IMR-90 (cell line): Measurements from ENCODE around the gene SHISA2. TPM values are rescaled to one million over a fixed set of nuclear protein-coding genes. Genes with fewer than 3 reads are reported as not detected.

ENCODE experiments used
- ATAC-seq: fragments of 200-7000 bp; cut with Tn5 transposase; 2 replicates; pipeline ENCODE4 v1.9.1; 2020; ENCODE audit warnings: low read depth, mild to moderate bottlenecking, moderate library complexity
- BruUV-seq: library from RNA; stranded (reverse); fragments of 400-500 nt; replicated peaks from 2 replicates; lab custom pipeline; 2021; lab: Mats Ljungman, UMichigan
- CTCF ChIA-PET: fragments of 300-600 bp; formaldehyde crosslinking; extraction: SDS; loops from one replicate; lab custom pipeline; 2021; ENCODE audit warnings: antibody characterized with exemption; lab: Yijun Ruan, JAX
- POLR2A ChIA-PET: fragments of 300-600 bp; sonication (Branson Sonifier 250); formaldehyde crosslinking; loops from one replicate; lab custom pipeline; 2022; ENCODE audit warnings: antibody characterized with exemption; ENCODE audit not compliant: unreplicated experiment; lab: Charles Lee
- DNase-seq: peaks from one replicate; pipeline ENCODE4 v3.0.0; 2013
- H2AFZ ChIP-seq: replicated peaks from 2 replicates; pipeline ENCODE3; 2013; ENCODE audit warnings: low read length, mild to moderate bottlenecking; ENCODE audit not compliant: poor library complexity
- H2AK5ac ChIP-seq: 2 replicates; pipeline ENCODE4 v1.6.1; 2013; ENCODE audit warnings: low read depth, low read length, inconsistent platforms
- H2AK9ac ChIP-seq: replicated peaks from 2 replicates; pipeline ENCODE3; 2013; ENCODE audit warnings: mild to moderate bottlenecking, low read depth, low read length, moderate library complexity; ENCODE audit not compliant: poor library complexity
- H2BK120ac ChIP-seq: 2 replicates; pipeline ENCODE4 v1.6.1; 2013; ENCODE audit warnings: low read depth, low read length, inconsistent platforms
- H2BK15ac ChIP-seq: 3 replicates; pipeline ENCODE4 v1.6.1; 2013; ENCODE audit warnings: low read depth, low read length, inconsistent platforms
- H2BK20ac ChIP-seq: 2 replicates; pipeline ENCODE4 v1.6.1; 2013; ENCODE audit warnings: low read depth, mild to moderate bottlenecking, inconsistent platforms, low read length, moderate library complexity
- H2BK5ac ChIP-seq: 2 replicates; pipeline ENCODE4 v1.6.1; 2013; ENCODE audit warnings: mild to moderate bottlenecking, low read depth, low read length, inconsistent platforms; ENCODE audit not compliant: poor library complexity, severe bottlenecking
- H3K14ac ChIP-seq: replicated peaks from 2 replicates; pipeline ENCODE4 v1.6.1; 2013; ENCODE audit warnings: low read depth, low read length, inconsistent platforms
- H3K18ac ChIP-seq: 2 replicates; pipeline ENCODE4 v1.6.1; 2013; ENCODE audit warnings: low read depth, low read length, control low read depth
- H3K23ac ChIP-seq: 2 replicates; pipeline ENCODE4 v1.6.1; 2013; ENCODE audit warnings: low read depth, low read length, inconsistent platforms
- H3K27ac ChIP-seq: 2 replicates; pipeline ENCODE4 v1.5.1; 2013; ENCODE audit warnings: mild to moderate bottlenecking, control low read depth, low read length; ENCODE audit not compliant: insufficient read depth
- H3K27me3 ChIP-seq: 2 replicates; pipeline ENCODE4 v1.6.1; 2013; ENCODE audit warnings: low read length; ENCODE audit not compliant: control insufficient read depth, insufficient read depth
- H3K36me3 ChIP-seq: 2 replicates; pipeline ENCODE4 v1.6.1; 2013; ENCODE audit warnings: low read length, mixed read lengths; ENCODE audit not compliant: control insufficient read depth, insufficient read depth
- H3K4ac ChIP-seq: 2 replicates; pipeline ENCODE4 v1.6.1; 2013; ENCODE audit warnings: low read depth, low read length, inconsistent platforms
- H3K4me1 ChIP-seq: 2 replicates; pipeline ENCODE4 v1.6.1; 2013; ENCODE audit warnings: low read length, mixed read lengths; ENCODE audit not compliant: control insufficient read depth, insufficient read depth
- H3K4me2 ChIP-seq: 2 replicates; pipeline ENCODE4 v1.6.1; 2013; ENCODE audit warnings: low read depth, mild to moderate bottlenecking, control low read depth, low read length, moderate library complexity
- H3K4me3 ChIP-seq: 2 replicates; pipeline ENCODE4 v1.5.1; 2013; ENCODE audit warnings: low read depth, mild to moderate bottlenecking, control low read depth, low read length, moderate library complexity; ENCODE audit not compliant: insufficient read depth
- H3K56ac ChIP-seq: 2 replicates; pipeline ENCODE4 v1.6.1; 2013; ENCODE audit warnings: low read length, inconsistent platforms; ENCODE audit not compliant: insufficient read depth; ENCODE audit errors: extremely low read depth
- H3K79me1 ChIP-seq, 2 experiments: 2 replicates each; pipeline ENCODE4 v1.6.1; 2013; ENCODE audit warnings: low read length in 2 of 2, inconsistent platforms in 1 of 2, low read depth in 1 of 2
- H3K9ac ChIP-seq: 2 replicates; pipeline ENCODE4 v1.6.1; 2013; ENCODE audit warnings: low read depth, low read length, control low read depth
- H3K9me1 ChIP-seq: 2 replicates; pipeline ENCODE4 v1.6.1; 2013; ENCODE audit warnings: low read length, inconsistent platforms; ENCODE audit not compliant: insufficient read depth
- H3K9me3 ChIP-seq: 2 replicates; pipeline ENCODE4 v1.6.1; 2013; ENCODE audit warnings: low read length; ENCODE audit not compliant: control insufficient read depth, insufficient read depth
- H4K20me1 ChIP-seq: 2 replicates; pipeline ENCODE4 v1.6.1; 2013; ENCODE audit warnings: low read length, inconsistent platforms; ENCODE audit not compliant: insufficient read depth
- H4K5ac ChIP-seq: 2 replicates; pipeline ENCODE4 v1.6.1; 2013; ENCODE audit warnings: mild to moderate bottlenecking, low read depth, low read length, control low read depth
- H4K8ac ChIP-seq, 2 experiments: 2 replicates each; pipeline ENCODE4 v1.6.1; 2013; ENCODE audit warnings: low read depth in 2 of 2, low read length in 2 of 2, control low read depth in 1 of 2, inconsistent platforms in 1 of 2
- H4K91ac ChIP-seq: 2 replicates; pipeline ENCODE4 v1.6.1; 2013; ENCODE audit warnings: low read depth, low read length, inconsistent platforms; ENCODE audit not compliant: insufficient read depth
- CHD1 ChIP-seq: IDR thresholded peaks from 2 replicates; pipeline ENCODE4 v1.6.1; 2012; ENCODE audit warnings: low read depth, low read length, improper control_type of control experiment
- MAZ ChIP-seq: IDR thresholded peaks from 2 replicates; pipeline ENCODE4 v1.6.1; 2012; ENCODE audit warnings: low read depth, mild to moderate bottlenecking, low read length, improper control_type of control experiment, moderate library complexity, borderline replicate concordance
- RFX5 ChIP-seq: IDR thresholded peaks from 2 replicates; pipeline ENCODE4 v1.8.0; 2012; ENCODE audit warnings: low read depth, mild to moderate bottlenecking, low read length, moderate library complexity
- WGBS, 2 experiments: methylation state at CpG; one replicate each; pipeline versions ENCODE4 v1.1.5 to v1.1.7; 2013; ENCODE audit warnings: missing lambda C conversion rate in 2 of 2; ENCODE audit not compliant: insufficient read length in 1 of 2; ENCODE audit errors: extremely low coverage in 2 of 2; 5-methylcytosine and 5-hydroxymethylcytosine counted together
- dilution Hi-C: fragments of 300-500 bp; cut with HindIII; formaldehyde crosslinking; loops from one replicate; pipeline ENCODE4 v1.14.3; 2018; ENCODE audit warnings: low sequenced_read_pairs; ENCODE audit not compliant: unreplicated experiment
- in situ Hi-C: fragments of 300-500 bp; cut with MboI; formaldehyde crosslinking; loops from 3 replicates; pipeline ENCODE4 v1.14.3; 2019; ENCODE audit warnings: low sequenced_read_pairs, inconsistent platforms, mixed read lengths
- intact Hi-C: fragments of 100-400 bp; cut with micrococcal nuclease; formaldehyde crosslinking; loops from 2 replicates; pipeline ENCODE4 v1.10.0; 2022
- polyA plus RNA-seq, 3 experiments: library from polyadenylated mRNA; depleted of rRNA; stranded (reverse); fragments of >200 nt; gene quantifications; 2 replicates each; pipeline ENCODE4 v1.2.3, GENCODE V29; 2012; ENCODE audit warnings: low replicate concordance in 1 of 3
- total RNA-seq: library from RNA; depleted of rRNA; stranded (reverse); fragments of >200 nt; gene quantifications from 2 replicates; pipeline ENCODE4 v1.2.3, GENCODE V29; 2012

Gene SHISA2
- total and polyA plus RNA-seq, 2 of the 4 experiments (the other 2 are of a cell fraction) = not detected

DNA sequence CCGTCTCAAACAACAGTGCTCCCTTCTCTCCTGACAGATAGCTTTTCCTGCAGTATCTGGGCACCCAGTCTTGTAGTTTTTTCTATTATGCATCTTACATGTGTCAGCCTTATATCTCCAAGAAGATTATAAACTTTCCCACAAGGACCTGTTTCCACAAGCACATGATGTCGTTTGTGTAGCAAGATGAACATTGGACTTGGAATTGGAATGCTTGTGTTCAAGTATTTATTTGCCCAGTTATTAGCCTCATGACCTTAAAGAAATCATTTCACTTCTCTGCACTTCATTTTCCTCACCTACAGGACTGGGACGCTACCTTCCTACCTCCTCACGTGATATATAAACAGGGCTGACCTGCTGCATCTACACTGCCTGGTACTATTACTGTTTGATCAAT is 21.5 kb downstream of the SHISA2 start:
- Histone ChIP-seq H3K79me1 (no peaks in the 10 kb centered on the region), H3K4me1 (no peaks in the 10 kb centered on the region), H3K23ac (no peak overlapping the region), H3K14ac (no peak overlapping the region), H2AK9ac (no peak overlapping the region), H3K27ac (no peak overlapping the region), H4K5ac (no peak overlapping the region), H3K9me3 (no peaks in the 10 kb centered on the region), H3K9me1 (no peaks in the 10 kb centered on the region), H3K4me2 (no peak overlapping the region), H2BK15ac (no peak overlapping the region), H4K8ac (no peak overlapping the region), H2AK5ac (no peak overlapping the region), H2BK20ac (no peak overlapping the region), H3K4ac (no peak overlapping the region), H3K36me3 (no peaks in the 10 kb centered on the region), H2BK120ac (no peak overlapping the region), H4K91ac (no peak overlapping the region), H3K56ac (no peak overlapping the region), H3K27me3 (no peaks in the 10 kb centered on the region), H2AFZ (no peak overlapping the region), H3K4me3 (no peak overlapping the region), H3K18ac (no peak overlapping the region), H2BK5ac (no peak overlapping the region), H4K20me1 (no peaks in the 10 kb centered on the region), H3K9ac (no peak overlapping the region)
- BruUV-seq = no TSS peak
- WGBS, 2 experiments = no CpG with 5 or more reads among the region's 4 CpGs
- dilution Hi-C loops = no loop called here
- in situ Hi-C loops = no loop called here
- DNase-seq (no peak), ATAC-seq (no peak)
- ChIA-PET POLR2A (interaction anchor here (0.6 kb wide), 1 partner anchor 426 kb away, joined by 3 read pairs; no protein-coding TSS in a partner anchor), CTCF (no interaction called here)
- intact Hi-C loops = no loop called here
- no peak for TF ChIP-seq RFX5
- TF ChIP-seq CHD1 = no peak
- TF ChIP-seq MAZ = no peak
